ENCODE results near the gene MOCS2.

The MOCS2 gene

DNA sequence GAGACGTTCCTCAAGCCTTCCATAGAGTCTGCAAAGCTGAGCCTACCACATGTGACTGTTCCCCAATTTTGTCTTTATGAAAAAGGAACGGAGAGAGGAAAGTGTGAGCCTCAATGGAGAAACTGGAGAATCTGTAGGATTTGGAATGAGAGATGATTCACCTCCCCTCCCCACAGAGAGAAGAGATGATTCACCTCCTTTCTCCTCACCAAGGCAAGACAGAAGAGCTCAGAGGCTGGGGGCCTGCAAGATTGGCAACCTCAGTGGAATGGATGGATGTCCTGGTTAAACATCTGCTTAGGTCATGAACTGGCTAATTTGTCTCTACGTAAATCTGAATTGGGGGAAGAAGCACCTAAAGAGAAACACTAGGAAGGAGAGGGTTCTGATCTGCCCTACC is 17.0 kb upstream of the MOCS2 start:
- CTCF ChIA-PET, result interaction anchor here (0.7 kb wide), 1 partner anchor 323 kb away, joined by 3 read pairs; no protein-coding TSS in a partner anchor
- DNase-seq (ENCODE audit: low spot score), result peak; percentile 33
- no peak overlapping the region for H3K27ac ChIP-seq
- POLR2A ChIA-PET (ENCODE audit: low non-redundant PET), result no interaction called here
- TF ChIP-seq, protein P1, sequence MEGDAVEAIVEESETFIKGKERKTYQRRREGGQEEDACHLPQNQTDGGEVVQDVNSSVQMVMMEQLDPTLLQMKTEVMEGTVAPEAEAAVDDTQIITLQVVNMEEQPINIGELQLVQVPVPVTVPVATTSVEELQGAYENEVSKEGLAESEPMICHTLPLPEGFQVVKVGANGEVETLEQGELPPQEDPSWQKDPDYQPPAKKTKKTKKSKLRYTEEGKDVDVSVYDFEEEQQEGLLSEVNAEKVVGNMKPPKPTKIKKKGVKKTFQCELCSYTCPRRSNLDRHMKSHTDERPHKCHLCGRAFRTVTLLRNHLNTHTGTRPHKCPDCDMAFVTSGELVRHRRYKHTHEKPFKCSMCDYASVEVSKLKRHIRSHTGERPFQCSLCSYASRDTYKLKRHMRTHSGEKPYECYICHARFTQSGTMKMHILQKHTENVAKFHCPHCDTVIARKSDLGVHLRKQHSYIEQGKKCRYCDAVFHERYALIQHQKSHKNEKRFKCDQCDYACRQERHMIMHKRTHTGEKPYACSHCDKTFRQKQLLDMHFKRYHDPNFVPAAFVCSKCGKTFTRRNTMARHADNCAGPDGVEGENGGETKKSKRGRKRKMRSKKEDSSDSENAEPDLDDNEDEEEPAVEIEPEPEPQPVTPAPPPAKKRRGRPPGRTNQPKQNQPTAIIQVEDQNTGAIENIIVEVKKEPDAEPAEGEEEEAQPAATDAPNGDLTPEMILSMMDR (conservative IDR thresholded peaks at IDR 0.05; ENCODE audit: low read depth), result no peak

GRCh38 chr5:53123702-53124101 is 14.1 kb upstream of the MOCS2 start:
- TF ChIP-seq, protein P1 (conservative IDR thresholded peaks at IDR 0.05; ENCODE audit: low read depth), result peak; percentile 53
- ChIA-PET POLR2A (ENCODE audit: low non-redundant PET) (no interaction called here), CTCF (interaction anchor here (0.6 to 1.0 kb wide), 8 partner anchors 8 to 1111 kb away, joined by 3 to 6 read pairs (median 4); no protein-coding TSS in a partner anchor)
- H3K27ac ChIP-seq, result no peak overlapping the region
- peak; percentile 39 for DNase-seq (ENCODE audit: low spot score)

GRCh38 chr5:53120165-53120564 is 10.6 kb upstream of the MOCS2 start:
- ChIA-PET CTCF (interaction anchor here (1.1 kb wide), 1 partner anchor 172 kb away, joined by 3 read pairs; no protein-coding TSS in a partner anchor), POLR2A (ENCODE audit: low non-redundant PET) (no interaction called here)
- DNase-seq (ENCODE audit: low spot score), result no peak
- TF ChIP-seq, protein P1 (conservative IDR thresholded peaks at IDR 0.05; ENCODE audit: low read depth), result no peak
- H3K27ac ChIP-seq, result no peak overlapping the region

- ChIA-PET POLR2A (ENCODE audit: low non-redundant PET) (no interaction called here), CTCF (no interaction called here)
- no peak overlapping the region for H3K27ac ChIP-seq
- DNase-seq (ENCODE audit: low spot score), result no peak
- TF ChIP-seq, protein P1 (conservative IDR thresholded peaks at IDR 0.05; ENCODE audit: low read depth), result no peak
Observed at GRCh38 chr5:53118879-53119278, 9.3 kb upstream of the MOCS2 start.

DNA sequence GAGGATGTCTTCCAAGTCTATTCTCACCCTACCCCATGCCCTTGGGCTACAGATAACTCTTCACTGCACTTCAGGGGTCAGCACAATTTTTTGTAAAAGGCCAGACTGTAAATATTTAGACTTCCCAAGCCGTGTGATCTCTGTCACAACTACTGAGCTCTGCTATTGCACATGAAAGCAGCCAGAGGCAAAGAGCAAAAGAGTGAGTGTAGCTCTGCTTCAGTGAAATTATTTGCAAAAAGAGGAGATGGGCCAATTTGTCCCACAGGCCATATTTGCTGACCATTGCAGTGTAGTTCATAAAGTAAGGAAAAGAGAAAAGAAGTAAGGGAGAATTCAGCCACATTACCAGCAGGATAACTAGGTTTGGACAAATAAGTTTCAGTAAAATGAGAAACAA is 7.0 kb upstream of the MOCS2 start:
- ChIA-PET POLR2A (ENCODE audit: low non-redundant PET) (no interaction called here), CTCF (interaction anchor here (0.7 to 1.3 kb wide), 3 partner anchors 57 to 1112 kb away, joined by 3 to 4 read pairs (median 4); no protein-coding TSS in a partner anchor)
- no peak for DNase-seq (ENCODE audit: low spot score)
- TF ChIP-seq, protein P1 (conservative IDR thresholded peaks at IDR 0.05; ENCODE audit: low read depth), result no peak
- no peak overlapping the region for H3K27ac ChIP-seq

GRCh38 chr5:53114988-53115387 is 5.4 kb upstream of the MOCS2 start:
- TF ChIP-seq, protein P1 (conservative IDR thresholded peaks at IDR 0.05; ENCODE audit: low read depth), result peak; percentile 29
- ChIA-PET CTCF (interaction anchor here (0.6 kb wide), 2 partner anchors 59 to 346 kb away, joined by 4 read pairs; no protein-coding TSS in a partner anchor), POLR2A (ENCODE audit: low non-redundant PET) (no interaction called here)
- no peak for DNase-seq (ENCODE audit: low spot score)
- no peak overlapping the region for H3K27ac ChIP-seq

Data from RWPE1 (cell line).